Sciatic nerve (tissue), 2 donors: ENCODE measurements around the gene RASSF4. TPM values are rescaled to one million over a fixed set of nuclear protein-coding genes. Genes with fewer than 3 reads are reported as not detected.
A peak's percentile ranks its signal among the peaks of the same experiment; 100 is the strongest.
"Not testable (repeated sequence)": the region's sequence is repeated elsewhere in the genome, so short reads cannot be mapped to it uniquely, and the experiment has no call there.

ENCODE experiments used
- ATAC-seq: fragments of 200-7000 bp; cut with Tn5 transposase; one replicate; pipeline ENCODE4 v1.9.1; 2020; ENCODE audit warnings: mild to moderate bottlenecking, moderate library complexity
- DNase-seq: peaks from one replicate; pipeline ENCODE4 v3.0.0-alpha.2; 2020; ENCODE audit warnings: low spot score
- intact Hi-C: fragments of 100-400 bp; cut with DNase I; formaldehyde crosslinking; loops from one replicate; pipeline ENCODE4 v1.14.2; 2022
- total RNA-seq: library from RNA; stranded (reverse); fragmentation: NEBNext Ultra II Directional; extraction: Animal tissue kit (Norgen Biotek cat#: 25700); gene quantifications from one replicate; pipeline ENCODE4 v1.2.1, GENCODE V29; 2021
- donor health status: DM: no; HTN: no; CAD: no.
- donor health status: DM: no; HTN: no; CAD: no.

Gene RASSF4
- total RNA-seq, 1 donor from 2014 or later: 63.7 TPM

GRCh38 chr10:45006276-45007030, 46.9 kb downstream of the RASSF4 start:
- intact Hi-C loops: no loop called here
- ATAC-seq (no peak), DNase-seq (no peak)

- ATAC-seq (peak; percentile 93), DNase-seq (no peak)
Observed at GRCh38 chr10:45008524-45009161, 49.0 kb downstream of the RASSF4 start.

GRCh38 chr10:45014557-45014956, 55.0 kb downstream of the RASSF4 start:
- intact Hi-C loops, DNase-seq, ATAC-seq: not testable (repeated sequence)

More at GRCh38 chr10:45008524-45009161, 49.0 kb downstream of the RASSF4 start:
- intact Hi-C loops: no loop called here

- ATAC-seq: no peak
- intact Hi-C loops: no loop called here
Observed at GRCh38 chr10:45015590-45015989, 56.0 kb downstream of the RASSF4 start.

GRCh38 chr10:45023426-45023825, 63.8 kb downstream of the RASSF4 start:
- ATAC-seq: no peak
- intact Hi-C loops: no loop called here
- no peak for DNase-seq

More at GRCh38 chr10:45015590-45015989, 56.0 kb downstream of the RASSF4 start:
- no peak for DNase-seq

GRCh38 chr10:45034301-45034700, 74.7 kb downstream of the RASSF4 start:
- intact Hi-C loops: no loop called here
- ATAC-seq: no peak
- DNase-seq: no peak

- intact Hi-C loops: no loop called here
- DNase-seq (no peak), ATAC-seq (no peak)
Observed at GRCh38 chr10:45035673-45036072, 76.1 kb downstream of the RASSF4 start.

GRCh38 chr10:45040921-45041542, 81.4 kb downstream of the RASSF4 start:
- intact Hi-C loops: no loop called here
- no peak for DNase-seq
- no peak for ATAC-seq

GRCh38 chr10:45044290-45044689, 84.7 kb downstream of the RASSF4 start:
- ATAC-seq (no peak), DNase-seq (no peak)
- intact Hi-C loops: no loop called here

Other genes with a start within 250 kb of the RASSF4 start
- gene TMEM72, start 48.5 kb upstream of the RASSF4 start, total RNA-seq: not detected
- 190 TPM for gene DEPP1, start 19.0 kb downstream of the RASSF4 start, total RNA-seq
- 24.9 TPM for gene ZNF22, start 41.1 kb downstream of the RASSF4 start, total RNA-seq